HG03439 (cell line): Measurements from ENCODE around the gene AUTS2.

Experiments
- ATAC-seq: cut with Tn5 transposase; IDR thresholded peaks from one replicate; pipeline ENCODE4 v1.9.1; 2021; ENCODE audit warnings: mild to moderate bottlenecking, moderate library complexity; ENCODE audit not compliant: unreplicated experiment

The AUTS2 gene

GRCh38 chr7:70152313-70152712 lies 554.0 kb downstream of the AUTS2 start:
- ATAC-seq: no peak

GRCh38 chr7:70153933-70154332 lies 555.7 kb downstream of the AUTS2 start:
- ATAC-seq: no peak

GRCh38 chr7:70154521-70155180 lies 556.4 kb downstream of the AUTS2 start:
- no peak for ATAC-seq

- no peak for ATAC-seq
Observed at GRCh38 chr7:70156057-70156456, 557.8 kb downstream of the AUTS2 start.

- no peak for ATAC-seq
Observed at GRCh38 chr7:70159121-70159520, 560.8 kb downstream of the AUTS2 start.

GRCh38 chr7:70165477-70166170 lies 567.3 kb downstream of the AUTS2 start:
- no peak for ATAC-seq

GRCh38 chr7:70171369-70171920 lies 573.2 kb downstream of the AUTS2 start:
- ATAC-seq: no peak

- ATAC-seq: no peak
Observed at GRCh38 chr7:70177166-70177565, 578.9 kb downstream of the AUTS2 start.

- no peak for ATAC-seq
Observed at GRCh38 chr7:70178211-70178610, 579.9 kb downstream of the AUTS2 start.

- ATAC-seq: no peak
Observed at GRCh38 chr7:70178787-70179186, 580.5 kb downstream of the AUTS2 start.

- no peak for ATAC-seq
Observed at GRCh38 chr7:70182521-70182920, 584.2 kb downstream of the AUTS2 start.

GRCh38 chr7:70183278-70183677 lies 585.0 kb downstream of the AUTS2 start:
- no peak for ATAC-seq

GRCh38 chr7:70188901-70189650 lies 590.8 kb downstream of the AUTS2 start:
- no peak for ATAC-seq

- ATAC-seq: no peak
Observed at GRCh38 chr7:70189776-70190175, 591.5 kb downstream of the AUTS2 start.

- no peak for ATAC-seq
Observed at GRCh38 chr7:70190281-70190680, 592.0 kb downstream of the AUTS2 start.

- ATAC-seq: no peak
Observed at GRCh38 chr7:70193514-70193913, 595.2 kb downstream of the AUTS2 start.

- ATAC-seq: no peak
Observed at GRCh38 chr7:70208236-70209063, 610.2 kb downstream of the AUTS2 start.

GRCh38 chr7:70210200-70210935 lies 612.1 kb downstream of the AUTS2 start:
- no peak for ATAC-seq

GRCh38 chr7:70210936-70211310 lies 612.6 kb downstream of the AUTS2 start:
- ATAC-seq: no peak

- ATAC-seq: no peak
Observed at GRCh38 chr7:70212281-70212680, 614.0 kb downstream of the AUTS2 start.
